ENCODE measurements around the gene IPCEF1.
"Not testable (repeated sequence)": the region's sequence is repeated elsewhere in the genome, so short reads cannot be mapped to it uniquely, and the experiment has no call there.

The IPCEF1 gene

GRCh38 chr6:154370545-154370944, 13.9 kb upstream of the IPCEF1 start:
- DNase-seq: peak; percentile 76

- DNase-seq: no peak
Measured at GRCh38 chr6:154367839-154368695, 11.5 kb upstream of the IPCEF1 start.

GRCh38 chr6:154367336-154367735, 10.7 kb upstream of the IPCEF1 start:
- no peak for DNase-seq

GRCh38 chr6:154363821-154364220, 7.2 kb upstream of the IPCEF1 start:
- DNase-seq: no peak

GRCh38 chr6:154361476-154361875, 4.9 kb upstream of the IPCEF1 start:
- no peak for DNase-seq

- DNase-seq: peak; percentile 18
Measured at GRCh38 chr6:154360476-154360875, 3.9 kb upstream of the IPCEF1 start.

- DNase-seq: no peak
Measured at GRCh38 chr6:154359679-154360078, 3.1 kb upstream of the IPCEF1 start.

GRCh38 chr6:154359161-154359574, 2.6 kb upstream of the IPCEF1 start:
- peak; percentile 73 for DNase-seq

- DNase-seq: no peak
Measured at GRCh38 chr6:154358019-154358545, 1.5 kb upstream of the IPCEF1 start.

GRCh38 chr6:154356113-154356512, 490 bp downstream of the IPCEF1 start:
- DNase-seq: no peak

- no peak for DNase-seq
Measured at GRCh38 chr6:154354265-154354777, 2.3 kb downstream of the IPCEF1 start.

GRCh38 chr6:154353626-154354025, 3.0 kb downstream of the IPCEF1 start:
- no peak for DNase-seq

GRCh38 chr6:154352898-154353585, 3.6 kb downstream of the IPCEF1 start:
- peak; percentile 38 for DNase-seq

- DNase-seq: no peak
Measured at GRCh38 chr6:154350293-154350692, 6.3 kb downstream of the IPCEF1 start.

GRCh38 chr6:154347981-154348380, 8.6 kb downstream of the IPCEF1 start:
- DNase-seq: no peak

- no peak for DNase-seq
Measured at GRCh38 chr6:154345811-154346210, 10.8 kb downstream of the IPCEF1 start.

GRCh38 chr6:154343473-154344308, 12.9 kb downstream of the IPCEF1 start:
- peak; percentile 75 for DNase-seq

- no peak for DNase-seq
Measured at GRCh38 chr6:154341871-154342270, 14.7 kb downstream of the IPCEF1 start.

- no peak for DNase-seq
Measured at GRCh38 chr6:154341336-154341735, 15.3 kb downstream of the IPCEF1 start.

- no peak for DNase-seq
Measured at GRCh38 chr6:154337406-154338005, 19.1 kb downstream of the IPCEF1 start.

- DNase-seq: not testable (repeated sequence)
Measured at GRCh38 chr6:154334147-154334546, 22.5 kb downstream of the IPCEF1 start.

- no peak for DNase-seq
Measured at GRCh38 chr6:154331750-154332149, 24.9 kb downstream of the IPCEF1 start.

Data from hematopoietic multipotent progenitor cell treated with erythropoietin and hydrocortisone succinate and interleukin-3 and kit ligand, for 4 days (in vitro differentiated cells).